GM19452 (cell line): Measurements from ENCODE around the gene P4HA3.
"Not testable (repeated sequence)": the region's sequence is repeated elsewhere in the genome, so short reads cannot be mapped to it uniquely, and the experiment has no call there.

Source experiments
- ATAC-seq: cut with Tn5 transposase; IDR thresholded peaks from one replicate; pipeline ENCODE4 v1.9.1; 2021; ENCODE audit not compliant: unreplicated experiment

P4HA3 gene

GRCh38 chr11:74311352-74311926 is at the start of gene P4HA3:
Gene P4HA3, minus strand, starts transcription at chr11:74311640. Its CDS starts 29 bp downstream, at chr11:74311611.
- ATAC-seq = no peak

GRCh38 chr11:74357449-74357848 is 46.0 kb upstream of the P4HA3 start:
- ATAC-seq = no peak

DNA sequence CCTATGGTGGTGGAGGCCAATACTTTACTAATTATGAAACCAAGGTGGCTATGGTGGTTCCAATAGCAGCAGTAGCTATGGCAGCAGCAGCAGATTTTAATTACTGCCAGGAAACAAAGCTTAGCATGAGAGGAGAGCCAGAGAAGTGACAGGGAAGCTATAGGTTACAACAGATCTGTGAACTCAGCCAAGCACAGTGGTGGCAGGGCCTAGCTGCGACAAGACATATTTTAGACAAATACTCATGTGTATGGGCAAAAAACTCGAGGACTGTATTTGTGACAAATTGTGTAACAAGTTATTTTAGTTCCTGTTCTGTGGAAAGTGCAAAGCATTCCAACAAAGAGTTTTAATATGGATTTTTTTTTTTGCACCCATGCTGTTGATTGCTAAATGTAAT is 44.2 kb upstream of the P4HA3 start:
- no peak for ATAC-seq

- no peak for ATAC-seq
Observed at GRCh38 chr11:74354036-74354435, 42.6 kb upstream of the P4HA3 start.

- ATAC-seq = no peak
Observed at GRCh38 chr11:74347381-74347780, 35.9 kb upstream of the P4HA3 start.

- no peak for ATAC-seq
Observed at GRCh38 chr11:74345420-74345819, 34.0 kb upstream of the P4HA3 start.

DNA sequence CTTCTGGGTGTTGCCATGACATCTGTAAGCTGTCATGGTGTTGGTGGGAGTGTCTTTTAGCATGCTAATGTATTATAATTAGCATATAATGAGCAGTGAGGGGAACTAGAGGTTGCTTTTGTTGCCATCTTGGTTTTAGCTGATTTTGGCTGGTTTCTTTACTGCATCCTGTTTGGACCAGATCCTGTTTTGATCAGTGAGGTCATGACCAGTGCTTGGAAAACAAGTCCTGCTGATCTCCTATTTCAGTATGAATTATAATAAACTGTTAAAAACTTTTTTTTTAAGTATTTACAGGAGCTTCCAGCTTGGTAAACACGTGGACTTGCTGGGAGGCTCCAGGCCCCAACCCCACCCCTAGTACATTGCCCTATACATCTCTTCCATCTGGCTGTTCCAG is 30.5 kb upstream of the P4HA3 start:
- ATAC-seq = no peak

- no peak for ATAC-seq
Observed at GRCh38 chr11:74339619-74340018, 28.2 kb upstream of the P4HA3 start.

DNA sequence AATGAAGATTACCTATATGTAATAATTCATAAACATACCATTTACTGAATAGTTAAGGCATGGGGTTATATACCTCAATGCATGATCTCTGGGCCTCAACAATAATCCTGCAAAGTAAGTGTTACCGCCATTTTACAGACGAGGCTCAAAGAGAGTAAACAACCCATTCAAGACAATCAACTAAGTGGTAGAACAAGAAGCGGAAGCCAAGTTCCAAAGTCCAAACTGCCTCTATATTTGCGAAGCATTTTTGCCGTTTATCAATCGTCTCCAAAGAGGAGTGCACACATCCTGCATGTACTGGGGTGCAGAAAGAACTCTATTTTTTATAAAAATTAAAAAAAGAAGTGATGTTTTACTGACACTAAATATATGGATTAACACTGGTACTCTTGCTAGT is 27.5 kb upstream of the P4HA3 start:
- ATAC-seq = no peak

DNA sequence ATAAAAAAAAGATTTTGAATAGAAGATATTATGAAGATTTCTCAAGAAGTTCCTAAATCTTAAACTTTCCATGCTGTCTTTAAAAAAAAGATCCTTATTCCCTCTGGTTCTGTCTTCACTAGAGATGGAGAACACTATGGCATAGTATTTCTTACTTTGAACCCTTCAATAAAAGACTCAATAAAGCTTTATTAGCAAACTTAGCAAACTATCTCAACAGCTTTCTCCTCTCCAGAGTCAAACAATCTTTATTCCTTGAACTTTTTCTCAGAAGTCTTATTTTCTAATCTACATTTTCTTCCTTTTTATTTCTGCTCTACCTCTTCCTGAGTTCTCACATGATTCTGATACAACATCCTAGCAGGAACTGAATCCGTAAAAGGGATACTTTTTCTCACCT is 21.8 kb upstream of the P4HA3 start:
- no peak for ATAC-seq

DNA sequence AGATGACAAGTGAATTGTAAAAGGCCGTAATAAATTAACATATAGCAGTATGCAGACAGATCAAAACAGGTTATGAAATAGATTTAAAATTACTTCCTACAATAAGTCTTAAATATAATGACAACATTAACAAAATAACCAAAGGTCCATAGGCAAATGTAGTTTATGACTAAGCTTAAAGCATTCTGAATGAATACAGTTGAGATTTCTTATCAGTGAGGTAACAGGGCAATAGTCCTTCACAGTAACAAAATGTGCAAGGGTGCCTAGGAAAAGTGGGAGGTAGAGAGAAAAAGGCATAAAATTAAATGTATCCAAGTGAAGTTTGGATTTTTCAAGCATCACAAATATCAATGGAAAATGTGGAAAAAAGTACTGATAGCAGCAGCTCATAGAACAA is 20.9 kb upstream of the P4HA3 start:
- ATAC-seq = no peak

- ATAC-seq = not testable (repeated sequence)
Observed at GRCh38 chr11:74331000-74331399, 19.6 kb upstream of the P4HA3 start.

GRCh38 chr11:74330075-74330858 is 18.8 kb upstream of the P4HA3 start:
- ATAC-seq = no peak

DNA sequence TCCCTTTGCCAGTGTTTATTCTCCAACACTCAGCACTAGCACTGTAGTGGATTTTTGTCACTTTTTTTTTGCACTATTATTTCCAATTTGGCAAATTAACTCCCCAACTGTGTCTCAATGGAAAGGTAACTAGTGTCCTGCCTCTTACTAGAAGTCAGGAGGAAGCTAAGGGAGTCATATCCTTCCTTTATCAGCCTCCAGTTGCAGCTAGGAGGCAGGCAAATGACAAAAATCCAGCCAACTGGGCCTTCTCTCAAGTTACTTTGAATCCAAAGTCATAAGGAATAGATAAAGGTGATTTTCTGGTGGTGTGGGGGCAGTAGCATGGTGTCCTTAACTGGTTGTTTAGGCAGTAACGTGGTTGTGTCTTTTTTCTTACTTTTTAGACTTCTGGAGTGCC is 15.6 kb upstream of the P4HA3 start:
- no peak for ATAC-seq

- no peak for ATAC-seq
Observed at GRCh38 chr11:74326665-74327064, 15.2 kb upstream of the P4HA3 start.

- no peak for ATAC-seq
Observed at GRCh38 chr11:74325649-74326645, 14.5 kb upstream of the P4HA3 start.

DNA sequence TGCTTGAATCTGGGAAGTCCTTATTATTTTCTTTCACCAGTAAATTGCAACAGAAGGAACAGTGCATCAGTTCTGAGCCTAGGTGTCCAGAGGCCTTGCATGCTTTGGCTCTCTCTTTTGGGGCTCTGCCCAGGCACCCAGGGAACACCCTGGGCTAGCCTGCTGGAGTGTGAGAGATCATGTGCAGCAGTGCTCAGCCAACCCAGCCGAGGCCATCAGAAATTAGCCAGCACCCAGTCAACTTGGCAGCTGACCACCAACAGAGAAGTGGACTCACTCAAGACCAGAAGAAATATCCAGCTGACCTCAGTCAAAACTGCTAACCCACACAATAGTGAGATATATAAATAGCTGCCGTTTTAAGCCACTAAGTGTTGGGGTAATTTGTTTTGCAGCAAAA is 11.2 kb upstream of the P4HA3 start:
- no peak for ATAC-seq

DNA sequence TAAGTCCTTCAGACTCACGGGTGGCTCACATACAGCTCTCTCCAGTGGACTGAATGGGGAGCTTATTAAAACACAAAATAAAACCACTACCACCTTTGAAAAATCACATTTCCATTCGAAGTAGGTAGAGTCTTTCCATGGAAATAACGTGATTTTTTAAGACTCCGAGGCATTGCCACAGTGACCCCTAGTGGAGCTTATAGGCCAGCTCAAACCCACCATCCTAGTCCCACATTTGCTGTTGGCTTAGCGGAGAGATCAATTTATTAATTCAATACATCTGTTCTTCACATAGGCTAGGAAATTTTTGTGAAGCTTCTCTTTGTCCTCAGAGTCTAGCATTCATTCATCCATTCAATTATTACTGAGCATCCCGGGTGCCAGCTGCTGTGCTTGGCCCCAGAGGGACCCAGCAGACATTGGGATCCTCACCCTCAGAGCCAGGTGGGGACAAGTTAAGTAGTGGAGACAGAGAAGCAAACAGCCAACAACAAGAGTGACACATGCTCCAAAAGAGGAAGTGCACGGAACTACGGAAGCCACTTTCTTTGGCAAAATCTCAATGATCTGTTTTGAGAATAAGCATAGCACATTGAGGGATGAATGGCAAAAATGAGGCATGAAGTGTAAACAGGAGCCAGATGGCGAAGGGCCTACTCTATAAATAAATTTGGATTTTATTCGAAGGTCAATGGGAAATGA is 10.2 kb upstream of the P4HA3 start:
- no peak for ATAC-seq

- no peak for ATAC-seq
Observed at GRCh38 chr11:74320538-74320937, 9.1 kb upstream of the P4HA3 start.

- no peak for ATAC-seq
Observed at GRCh38 chr11:74319139-74319816, 7.8 kb upstream of the P4HA3 start.
